Kidney epithelial cell (primary cell): Measurements from ENCODE around the gene UNCX. TPM values are rescaled to one million over a fixed set of nuclear protein-coding genes. Genes with fewer than 3 reads are reported as not detected.

Source experiments
- DNase-seq: peaks from one replicate; pipeline ENCODE4 v3.0.0-alpha.2; 2010; ENCODE audit warnings: low read depth
- H3K27me3 ChIP-seq: 2 replicates; pipeline ENCODE4 v1.6.0; 2011; ENCODE audit warnings: low read length; ENCODE audit not compliant: control insufficient read depth, insufficient read depth
- H3K36me3 ChIP-seq: 2 replicates; pipeline ENCODE4 v1.5.1; 2011; ENCODE audit warnings: low read length; ENCODE audit not compliant: control insufficient read depth, insufficient read depth
- H3K4me3 ChIP-seq: 2 replicates; pipeline ENCODE4 v1.5.1; 2011; ENCODE audit warnings: low read depth, mild to moderate bottlenecking, control low read depth, low read length
- CTCF ChIP-seq: IDR thresholded peaks from 2 replicates; pipeline ENCODE4 v1.5.1; 2011; ENCODE audit warnings: mild to moderate bottlenecking, moderate library complexity, low read length, control low read depth, inconsistent platforms; ENCODE audit not compliant: insufficient read depth, poor library complexity, severe bottlenecking
- total RNA-seq: library from RNA; depleted of rRNA; stranded (reverse); fragments of >200 nt; gene quantifications from 2 replicates; pipeline ENCODE4 v1.2.3, GENCODE V29; 2015

UNCX gene
- total RNA-seq, 1 donor from 2014 or later, result 1.6 TPM

- DNase-seq, result no peak
- H3K4me3 ChIP-seq, result no peak overlapping the region
- H3K36me3 ChIP-seq, result no peaks in the 10 kb centered on the region
- TF ChIP-seq CTCF, result no peak
- H3K27me3 ChIP-seq, result peaks cover 86% of the 10 kb centered on the region
Measured at GRCh38 chr7:1248143-1248915, 15.7 kb downstream of the UNCX start.

GRCh38 chr7:1248916-1249581, 16.4 kb downstream of the UNCX start:
- no peak for DNase-seq
- no peak for TF ChIP-seq CTCF
- Histone ChIP-seq H3K36me3 (no peaks in the 10 kb centered on the region), H3K4me3 (no peak overlapping the region), H3K27me3 (peaks cover 87% of the 10 kb centered on the region)

GRCh38 chr7:1249731-1250130, 17.1 kb downstream of the UNCX start:
- no peaks in the 10 kb centered on the region for H3K36me3 ChIP-seq
- no peak for DNase-seq
- no peak overlapping the region for H3K4me3 ChIP-seq
- peaks cover 87% of the 10 kb centered on the region for H3K27me3 ChIP-seq
- no peak for TF ChIP-seq CTCF

GRCh38 chr7:1250901-1251300, 18.2 kb downstream of the UNCX start:
- TF ChIP-seq CTCF, result no peak
- H3K4me3 ChIP-seq, result no peak overlapping the region
- DNase-seq, result no peak
- H3K27me3 ChIP-seq, result peaks cover 86% of the 10 kb centered on the region
- no peaks in the 10 kb centered on the region for H3K36me3 ChIP-seq

- no peak for TF ChIP-seq CTCF
- Histone ChIP-seq H3K4me3 (no peak overlapping the region), H3K27me3 (peaks cover 87% of the 10 kb centered on the region), H3K36me3 (no peaks in the 10 kb centered on the region)
- no peak for DNase-seq
Measured at GRCh38 chr7:1251796-1252539, 19.3 kb downstream of the UNCX start.
